ENCODE data around the gene PCNT. TPM values are rescaled to one million over a fixed set of nuclear protein-coding genes. Genes with fewer than 3 reads are reported as not detected.

Gene PCNT
- total RNA-seq, 3 donors from 2014 or later (not counting 1 experiment from before 2014, with no cell fraction given) = 83.6 to 94.9 (median 84.0) TPM

GRCh38 chr21:46421756-46422555 lies 98.0 kb downstream of the PCNT start:
- no peak overlapping the region for H3K4me3 Mint-ChIP-seq
- peaks cover 44% of the 10 kb centered on the region for H3K4me1 ChIP-seq (ENCODE audit: control insufficient read depth, insufficient read depth, low read length)
- H3K4me3 ChIP-seq (ENCODE audit: low read length) = no peak overlapping the region
- peaks cover 15% of the 10 kb centered on the region for H3K36me3 Mint-ChIP-seq
- H3K27ac ChIP-seq (ENCODE audit: low read length) = no peak overlapping the region
- peaks cover 17% of the 10 kb centered on the region for H3K36me3 ChIP-seq (ENCODE audit: control insufficient read depth, insufficient read depth, low read length)
- no peaks in the 10 kb centered on the region for H3K9me3 Mint-ChIP-seq
- no peaks in the 10 kb centered on the region for H3K27me3 Mint-ChIP-seq (ENCODE audit: low read depth in 2 of 2)
- H3K27ac Mint-ChIP-seq = no peak overlapping the region
- WGBS (ENCODE audit: insufficient coverage) = 95% methylated on average over 35 of the region's 35 CpGs
- DNase-seq (no peak), ATAC-seq (no peak)
- peaks cover 20 to 28% of the 10 kb centered on the region in 2 donors for H3K4me1 Mint-ChIP-seq
- TF ChIP-seq, protein P1, sequence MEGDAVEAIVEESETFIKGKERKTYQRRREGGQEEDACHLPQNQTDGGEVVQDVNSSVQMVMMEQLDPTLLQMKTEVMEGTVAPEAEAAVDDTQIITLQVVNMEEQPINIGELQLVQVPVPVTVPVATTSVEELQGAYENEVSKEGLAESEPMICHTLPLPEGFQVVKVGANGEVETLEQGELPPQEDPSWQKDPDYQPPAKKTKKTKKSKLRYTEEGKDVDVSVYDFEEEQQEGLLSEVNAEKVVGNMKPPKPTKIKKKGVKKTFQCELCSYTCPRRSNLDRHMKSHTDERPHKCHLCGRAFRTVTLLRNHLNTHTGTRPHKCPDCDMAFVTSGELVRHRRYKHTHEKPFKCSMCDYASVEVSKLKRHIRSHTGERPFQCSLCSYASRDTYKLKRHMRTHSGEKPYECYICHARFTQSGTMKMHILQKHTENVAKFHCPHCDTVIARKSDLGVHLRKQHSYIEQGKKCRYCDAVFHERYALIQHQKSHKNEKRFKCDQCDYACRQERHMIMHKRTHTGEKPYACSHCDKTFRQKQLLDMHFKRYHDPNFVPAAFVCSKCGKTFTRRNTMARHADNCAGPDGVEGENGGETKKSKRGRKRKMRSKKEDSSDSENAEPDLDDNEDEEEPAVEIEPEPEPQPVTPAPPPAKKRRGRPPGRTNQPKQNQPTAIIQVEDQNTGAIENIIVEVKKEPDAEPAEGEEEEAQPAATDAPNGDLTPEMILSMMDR (IDR thresholded peaks at IDR 0.05) = no peak
- H3K9me3 ChIP-seq (ENCODE audit: control insufficient read depth, insufficient read depth, low read length) = no peaks in the 10 kb centered on the region
- intact Hi-C loops (cut with micrococcal nuclease) = no loop called here
- H3K27me3 ChIP-seq (ENCODE audit: control insufficient read depth, insufficient read depth, low read length) = no peaks in the 10 kb centered on the region

GRCh38 chr21:46422636-46423241 lies 98.8 kb downstream of the PCNT start:
- H3K27ac Mint-ChIP-seq = peak overlapping the region; percentile 95 to 98

DNA sequence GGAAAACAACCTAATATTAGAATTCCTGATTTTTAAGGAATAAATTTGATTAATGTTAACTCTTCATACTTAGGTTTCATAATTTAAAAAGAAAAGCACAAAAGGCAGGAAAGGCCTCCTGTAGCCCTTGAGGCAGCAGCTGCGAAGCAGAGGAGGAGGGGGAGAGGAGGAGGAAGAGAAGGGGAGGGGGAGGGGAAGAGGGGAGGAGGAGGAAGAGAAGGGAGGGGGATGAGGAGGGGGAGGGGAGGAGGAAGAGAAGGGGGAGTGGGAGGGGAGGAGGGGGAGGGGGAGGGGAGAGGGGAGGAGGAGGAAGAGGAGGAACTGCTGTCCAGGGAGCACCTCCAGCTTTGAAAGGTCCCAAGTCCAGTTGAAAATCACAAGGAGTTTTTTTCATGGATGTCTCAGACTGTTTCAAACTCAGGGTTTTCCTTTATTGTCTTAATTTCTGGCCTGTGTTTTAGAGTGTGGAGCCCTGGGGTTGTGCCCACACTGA lies 99.6 kb downstream of the PCNT start:
- Histone ChIP-seq H3K27me3 (ENCODE audit: control insufficient read depth, insufficient read depth, low read length) (no peaks in the 10 kb centered on the region), H3K9me3 (ENCODE audit: control insufficient read depth, insufficient read depth, low read length) (no peaks in the 10 kb centered on the region), H3K27ac (ENCODE audit: low read length) (peak overlapping the region; percentile 92), H3K4me1 (ENCODE audit: control insufficient read depth, insufficient read depth, low read length) (peaks cover 44% of the 10 kb centered on the region), H3K36me3 (ENCODE audit: control insufficient read depth, insufficient read depth, low read length) (peaks cover 29% of the 10 kb centered on the region), H3K4me3 (ENCODE audit: low read length) (no peak overlapping the region)
- Mint-ChIP-seq H3K4me1 (peaks cover 20 to 32% of the 10 kb centered on the region in 2 donors), H3K36me3 (peaks cover 14% of the 10 kb centered on the region), H3K27ac (peak overlapping the region; percentile 95 to 98), H3K9me3 (no peaks in the 10 kb centered on the region), H3K27me3 (ENCODE audit: low read depth in 2 of 2) (no peaks in the 10 kb centered on the region), H3K4me3 (peak overlapping the region; percentile 83)
- intact Hi-C loops (cut with micrococcal nuclease) = loop anchor here (1.0 to 2.0 kb wide), 3 partner anchors 13 to 59 kb away; partner anchors contain the start of gene DIP2A
- ATAC-seq (no peak), DNase-seq (no peak)
- no CpG with 5 or more reads among the region's 1 CpG for WGBS (ENCODE audit: insufficient coverage)
- TF ChIP-seq, protein P1 (IDR thresholded peaks at IDR 0.05) = no peak

More at GRCh38 chr21:46422636-46423241, 98.8 kb downstream of the PCNT start:
- Histone ChIP-seq H3K27me3 (ENCODE audit: control insufficient read depth, insufficient read depth, low read length) (no peaks in the 10 kb centered on the region), H3K36me3 (ENCODE audit: control insufficient read depth, insufficient read depth, low read length) (peaks cover 21% of the 10 kb centered on the region), H3K4me3 (ENCODE audit: low read length) (no peak overlapping the region), H3K27ac (ENCODE audit: low read length) (peak overlapping the region; percentile 45), H3K4me1 (ENCODE audit: control insufficient read depth, insufficient read depth, low read length) (peaks cover 44% of the 10 kb centered on the region), H3K9me3 (ENCODE audit: control insufficient read depth, insufficient read depth, low read length) (no peaks in the 10 kb centered on the region)
- Mint-ChIP-seq H3K9me3 (no peaks in the 10 kb centered on the region), H3K4me1 (peaks cover 20 to 32% of the 10 kb centered on the region in 2 donors), H3K4me3 (no peak overlapping the region), H3K27me3 (ENCODE audit: low read depth in 2 of 2) (no peaks in the 10 kb centered on the region), H3K36me3 (peaks cover 15% of the 10 kb centered on the region)
- TF ChIP-seq, protein P1 (IDR thresholded peaks at IDR 0.05) = no peak
- intact Hi-C loops (cut with micrococcal nuclease) = no loop called here
- ATAC-seq (no peak), DNase-seq (no peak)
- WGBS (ENCODE audit: insufficient coverage) = 98% methylated on average over 12 of the region's 12 CpGs

Data from natural killer cell (primary cell).